Ramos (cell line): ENCODE results near the gene DCLK3.

ENCODE experiments used
- in situ Hi-C: fragments of 300-500 bp; cut with MboI; formaldehyde crosslinking; loops from one replicate; pipeline ENCODE4 v1.14.3; 2022; ENCODE audit warnings: low sequenced_read_pairs; ENCODE audit not compliant: unreplicated experiment

Gene DCLK3

DNA sequence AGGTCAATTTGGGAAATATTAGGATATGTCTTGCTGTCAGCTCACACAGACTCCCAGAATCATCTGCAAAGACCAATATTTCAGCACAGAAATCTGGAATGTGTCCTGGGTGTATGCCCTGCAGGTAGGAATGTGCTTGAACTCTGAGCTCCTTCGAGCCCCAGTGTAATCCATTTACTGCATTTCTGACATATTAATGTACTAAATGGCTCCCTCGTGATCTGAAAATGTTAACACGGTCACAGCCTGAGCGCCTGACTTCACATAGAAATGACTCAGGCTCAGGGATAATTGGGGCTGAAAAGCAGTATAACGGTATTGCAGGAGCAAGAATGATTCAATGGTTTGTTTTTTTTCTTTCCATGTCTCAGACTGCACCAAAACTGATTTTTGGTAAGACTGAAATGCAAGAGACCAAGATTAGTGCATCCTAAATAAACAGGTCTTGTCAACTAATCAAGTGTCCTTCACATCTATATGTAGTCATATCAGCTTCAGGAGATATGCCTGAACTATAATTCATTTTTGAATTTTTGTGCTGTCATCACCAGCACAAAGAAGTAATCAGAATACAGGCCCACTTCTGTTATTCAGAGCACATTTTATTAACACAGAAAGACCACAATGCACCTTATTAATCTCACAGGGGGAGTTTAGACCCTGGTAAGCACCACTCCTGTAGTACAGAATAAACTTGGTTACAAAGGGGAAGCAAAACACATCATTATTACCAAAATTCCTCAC, 49.8 kb downstream of the DCLK3 start:
- in situ Hi-C loops: no loop called here

DNA sequence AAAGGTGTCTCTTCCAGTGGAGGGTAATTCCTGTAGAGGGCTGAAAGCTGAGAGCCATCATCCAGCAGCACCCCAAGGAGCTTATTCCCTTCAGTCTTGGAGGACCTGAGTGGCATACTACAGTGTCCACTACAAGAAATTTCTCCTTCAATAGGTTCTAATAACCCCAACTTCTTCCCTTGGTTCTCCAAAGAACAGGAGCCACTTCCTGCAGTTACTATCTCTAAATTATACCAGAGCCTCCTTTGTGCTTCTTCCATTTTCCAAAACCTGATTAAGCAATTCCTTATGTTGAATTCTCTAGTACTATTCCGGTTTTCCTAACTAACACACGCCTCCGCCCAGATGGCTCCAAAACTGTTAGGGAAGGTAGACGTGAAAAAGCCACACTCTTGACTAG, 50.4 kb downstream of the DCLK3 start:
- in situ Hi-C loops: no loop called here

DNA sequence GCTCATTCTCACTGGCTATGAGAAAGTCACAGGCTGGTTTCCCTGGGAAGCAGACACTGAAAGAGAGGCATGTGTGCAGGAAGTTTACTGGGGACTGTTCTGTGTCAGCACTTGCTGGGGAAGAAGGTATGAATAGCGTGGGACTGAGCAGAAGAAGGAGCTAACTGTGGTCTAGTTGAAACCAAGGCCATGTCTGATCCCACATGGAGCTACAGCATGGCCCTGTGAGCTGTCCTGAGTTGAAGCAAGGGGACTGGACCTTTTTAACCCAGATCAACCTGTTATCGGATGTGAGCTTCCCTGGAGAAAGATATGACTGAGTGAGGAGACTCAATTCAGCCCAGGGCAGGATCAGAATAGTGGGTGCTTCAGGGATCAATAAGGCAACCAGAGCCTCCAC, 53.7 kb downstream of the DCLK3 start:
- in situ Hi-C loops: no loop called here

DNA sequence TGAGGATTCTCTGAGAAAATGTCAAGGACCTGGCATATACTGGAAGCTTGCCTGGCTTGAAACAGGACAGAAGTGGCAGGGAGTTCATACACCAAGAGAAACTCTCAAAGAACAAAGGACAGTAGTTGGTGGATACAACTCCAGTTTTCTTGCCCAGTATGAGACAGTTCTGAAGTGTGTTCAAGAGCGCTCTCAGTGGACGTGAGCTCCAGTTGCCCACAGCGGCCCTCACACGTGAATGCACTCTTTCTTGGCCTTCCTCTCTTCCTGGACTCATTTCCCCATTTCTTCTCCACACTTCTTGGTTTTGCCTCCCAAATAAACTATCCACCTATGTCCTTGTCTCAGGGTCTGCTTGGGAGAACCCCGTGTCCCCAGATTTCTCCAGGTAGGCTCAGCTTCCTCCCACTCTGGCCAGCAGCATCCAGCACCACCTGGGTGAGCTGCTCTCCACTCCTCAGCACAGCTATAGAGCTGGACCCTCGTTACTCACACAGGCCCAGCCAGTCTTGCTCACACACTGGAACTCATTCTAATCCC, 54.5 kb downstream of the DCLK3 start:
- in situ Hi-C loops: no loop called here

DNA sequence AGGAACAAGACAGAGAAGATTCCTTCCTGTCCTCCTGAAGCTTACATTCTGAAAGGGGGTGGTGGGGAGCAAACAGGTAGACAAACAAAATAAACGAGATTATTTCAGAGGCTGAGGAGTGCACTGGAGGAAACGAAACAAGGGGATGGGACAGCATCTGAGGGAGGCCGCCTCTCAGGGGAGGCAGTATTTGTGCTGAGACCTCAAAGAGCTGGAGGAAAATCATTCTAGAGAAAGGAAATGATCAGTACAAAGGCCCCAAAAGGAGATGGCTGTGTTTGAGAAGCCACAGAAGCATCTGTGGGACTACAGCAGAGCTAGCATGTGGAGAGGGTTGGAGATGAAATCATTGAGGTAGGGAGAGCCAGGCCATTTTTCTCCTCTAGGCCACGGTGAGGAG, 55.1 kb downstream of the DCLK3 start:
- in situ Hi-C loops: no loop called here

DNA sequence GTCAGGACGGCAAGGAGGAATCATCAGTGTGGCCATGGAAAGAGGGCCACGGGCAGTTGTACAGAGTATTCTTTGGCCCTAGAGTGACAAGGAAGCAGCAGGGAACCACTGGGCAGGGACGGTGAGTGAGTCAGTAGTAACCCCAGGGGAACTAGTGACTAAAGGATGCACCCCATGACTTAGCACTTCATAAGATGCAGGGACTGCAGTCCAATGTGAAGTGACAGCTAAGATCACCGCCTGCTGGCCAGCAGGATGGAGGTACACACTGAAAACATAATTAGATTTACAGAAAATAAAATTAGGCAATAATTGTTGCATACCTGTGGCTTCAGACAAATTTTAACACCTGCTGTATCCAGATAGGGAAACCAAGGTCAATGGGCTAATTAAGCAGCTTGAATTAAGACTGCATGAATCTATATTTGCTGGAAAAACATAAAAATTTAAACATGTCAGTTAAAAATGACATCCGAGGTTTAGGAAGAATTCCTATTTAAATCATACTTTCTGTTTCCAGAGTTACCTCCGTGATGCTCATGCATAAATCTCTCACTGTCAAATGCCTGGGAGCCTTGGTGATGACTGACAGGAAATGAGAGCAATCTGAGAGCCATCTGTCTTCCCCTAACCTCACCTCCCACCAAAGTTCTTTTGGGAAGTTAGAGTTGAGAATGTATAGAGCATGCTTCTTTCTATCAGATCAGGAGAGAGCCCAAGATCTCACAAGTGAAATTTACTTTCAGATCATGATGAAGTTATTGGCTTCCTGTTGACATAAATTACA, 56.5 kb downstream of the DCLK3 start:
- in situ Hi-C loops: no loop called here

DNA sequence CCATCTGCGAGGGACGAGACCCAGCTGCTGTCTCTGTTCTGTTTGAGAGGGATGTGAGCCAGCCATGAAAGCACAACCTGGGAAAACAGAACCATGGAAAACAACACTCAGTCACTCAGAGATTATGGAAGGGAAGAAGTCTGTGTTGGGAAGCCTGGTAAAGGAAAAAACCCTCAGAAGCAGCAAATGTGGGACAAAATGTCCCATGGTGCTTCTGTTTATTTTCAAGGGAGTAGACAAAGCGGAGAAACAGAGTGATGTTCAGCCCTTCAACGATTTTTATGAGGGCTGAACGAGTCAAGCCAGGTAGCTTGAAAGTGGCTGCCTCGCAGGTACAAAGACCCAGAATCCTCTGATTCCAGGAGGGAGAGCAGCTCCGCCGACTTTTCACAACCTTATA, 59.3 kb downstream of the DCLK3 start:
- in situ Hi-C loops: no loop called here

DNA sequence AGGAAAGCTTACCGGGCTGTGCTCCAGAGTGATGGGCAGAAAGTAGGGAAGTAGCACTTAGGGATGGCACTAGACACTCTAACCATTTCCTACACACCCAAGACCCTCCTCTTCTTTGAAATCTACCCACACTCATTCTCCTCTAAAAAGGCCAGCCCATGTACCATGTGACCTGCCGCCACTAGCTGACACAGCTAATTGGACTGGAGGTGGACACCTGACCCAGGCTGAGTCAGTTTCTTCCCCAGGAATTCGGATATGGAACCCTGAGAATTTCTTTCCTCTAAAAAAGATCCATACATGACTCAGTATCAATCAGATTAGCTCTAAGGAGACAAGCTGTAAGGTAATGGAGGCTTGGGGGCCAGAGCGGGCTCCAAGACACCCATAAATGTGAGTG, 60.1 kb downstream of the DCLK3 start:
- in situ Hi-C loops: no loop called here

DNA sequence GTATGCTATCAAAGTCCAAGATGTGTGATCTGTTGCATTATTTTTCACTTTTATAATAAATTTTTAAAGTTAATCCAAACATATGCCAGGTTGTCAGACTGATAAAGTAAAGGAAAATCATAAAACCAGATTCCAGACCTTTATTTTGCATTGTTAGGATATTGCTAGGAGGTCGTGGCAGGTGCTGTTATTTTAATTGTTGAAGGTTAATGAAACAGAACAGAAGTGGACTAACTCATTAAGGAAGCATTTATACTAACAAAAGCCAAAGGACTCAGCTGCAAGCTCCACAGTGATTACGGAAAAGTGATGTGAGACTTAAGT, 63.1 kb downstream of the DCLK3 start:
- in situ Hi-C loops: no loop called here

DNA sequence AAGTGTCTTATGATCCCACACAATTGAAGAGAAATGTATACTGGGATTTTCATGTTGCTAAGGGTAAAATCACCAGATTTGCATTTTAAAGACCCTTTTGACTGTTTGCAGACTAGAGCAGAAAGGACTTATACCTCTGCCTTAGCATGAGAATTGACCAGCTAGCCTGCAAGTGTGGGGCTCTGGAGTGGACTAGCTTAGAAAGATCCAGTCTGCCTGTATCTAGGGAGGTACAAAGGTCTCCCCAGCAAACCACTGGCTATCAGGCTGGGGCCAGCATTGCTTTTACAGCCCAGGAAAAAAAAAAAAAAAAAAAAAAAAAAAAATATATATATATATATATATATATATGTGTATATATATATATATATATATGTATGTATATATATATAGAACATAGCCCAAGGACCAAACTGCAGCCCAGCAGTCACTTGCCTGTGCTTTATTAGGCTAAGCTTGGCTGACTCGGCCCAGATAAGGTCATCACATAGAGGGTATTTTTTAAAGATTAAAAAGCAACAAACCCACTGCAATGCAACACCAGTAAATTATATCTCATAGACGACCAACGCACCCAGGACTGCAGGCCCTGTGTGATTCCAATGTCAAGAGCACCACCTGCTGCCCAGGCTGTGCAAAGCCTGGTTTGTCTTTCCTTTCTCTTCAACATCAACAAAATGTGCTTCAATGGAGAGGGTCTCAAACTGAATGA, 63.7 kb downstream of the DCLK3 start:
- in situ Hi-C loops: no loop called here

DNA sequence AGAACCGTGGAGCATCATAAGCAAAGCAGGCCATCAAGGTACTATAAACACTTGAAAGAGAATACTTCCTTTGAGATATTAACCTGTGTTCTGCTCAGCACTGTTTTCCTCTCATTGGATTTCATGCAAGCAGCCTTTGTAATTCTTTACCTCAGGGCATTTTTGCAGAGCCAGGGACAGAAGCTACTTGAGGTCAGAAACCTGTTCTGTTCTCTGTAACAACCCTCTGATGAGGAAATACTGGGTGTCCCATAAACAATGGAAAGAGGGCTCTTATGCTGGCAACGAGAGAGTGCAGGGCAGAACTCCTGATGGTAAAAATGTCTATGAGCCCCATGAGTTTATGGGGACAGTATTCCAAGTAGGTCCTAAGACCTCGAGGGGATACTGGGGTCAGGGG, 66.0 kb downstream of the DCLK3 start:
- in situ Hi-C loops: no loop called here

DNA sequence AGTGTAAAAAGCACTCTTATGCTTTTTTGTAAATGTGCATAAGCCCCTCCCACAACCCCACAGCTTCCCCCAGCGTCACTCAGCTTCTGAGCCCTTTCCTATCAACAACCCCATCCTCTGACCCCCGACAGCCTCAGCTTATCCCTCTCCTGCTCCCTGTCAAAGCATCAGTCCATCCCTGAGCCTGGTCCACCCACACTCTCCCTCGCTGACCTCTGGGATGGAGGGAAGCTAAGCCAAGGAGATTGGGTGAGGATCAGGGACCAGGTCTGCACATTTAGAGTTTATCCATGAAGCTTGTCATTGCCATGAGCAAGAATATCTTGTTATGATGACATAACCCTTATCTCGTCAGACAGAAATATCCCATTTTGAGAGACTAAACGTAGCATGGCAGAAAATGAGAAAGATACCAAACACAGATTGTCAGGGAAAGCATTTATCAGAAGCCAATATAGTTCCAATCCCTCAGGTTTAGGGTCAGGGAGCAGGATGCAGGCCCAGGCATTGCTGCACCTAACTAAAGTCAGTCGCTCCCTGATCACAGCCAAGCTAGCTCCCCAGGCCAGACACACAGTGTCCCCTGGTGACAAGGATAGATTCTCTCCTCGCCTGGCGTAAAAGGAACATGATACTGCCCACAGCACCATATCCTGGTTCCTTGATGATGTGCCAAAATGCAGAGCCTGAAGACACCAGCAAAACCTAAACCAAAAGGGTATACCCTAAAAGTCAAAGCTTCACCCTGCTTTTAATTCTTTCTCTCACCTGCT, 66.9 kb downstream of the DCLK3 start:
- in situ Hi-C loops: no loop called here

DNA sequence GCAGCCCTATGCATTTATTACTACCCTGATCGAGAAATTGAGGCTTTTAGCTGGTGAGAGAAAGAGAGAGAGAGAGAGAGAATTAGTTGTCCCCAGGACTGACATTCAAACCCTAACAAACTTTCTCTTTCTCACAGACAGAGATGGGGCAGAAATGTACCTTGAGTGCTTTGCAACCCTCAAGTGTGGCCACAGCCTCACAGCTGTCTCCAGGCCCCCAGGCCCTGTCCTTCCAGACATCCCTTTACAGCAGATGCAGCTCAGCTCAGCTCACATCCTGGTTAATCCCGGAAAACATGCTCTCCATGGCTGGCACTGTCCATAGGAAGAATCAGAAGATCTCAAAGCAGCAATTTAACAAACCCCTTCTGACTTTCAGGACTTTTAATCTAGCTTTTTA, 67.6 kb downstream of the DCLK3 start:
- in situ Hi-C loops: no loop called here

DNA sequence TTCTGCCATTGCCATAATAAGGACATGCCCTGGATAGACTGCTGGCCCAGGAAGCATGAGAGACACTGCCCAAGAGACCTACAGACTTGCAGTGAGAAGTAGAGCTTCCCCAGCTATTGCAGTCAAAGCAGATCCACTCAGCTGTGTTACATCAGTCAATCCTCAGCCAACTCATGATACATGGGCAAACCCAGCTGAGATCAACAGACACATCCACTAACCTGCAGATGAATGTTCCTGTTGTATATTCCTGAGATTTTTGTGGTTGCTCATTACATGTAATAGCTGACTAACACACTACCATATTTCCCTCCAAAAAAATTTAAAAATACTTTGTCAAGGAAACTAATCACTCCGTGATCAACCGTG, 68.6 kb downstream of the DCLK3 start:
- in situ Hi-C loops: no loop called here

DNA sequence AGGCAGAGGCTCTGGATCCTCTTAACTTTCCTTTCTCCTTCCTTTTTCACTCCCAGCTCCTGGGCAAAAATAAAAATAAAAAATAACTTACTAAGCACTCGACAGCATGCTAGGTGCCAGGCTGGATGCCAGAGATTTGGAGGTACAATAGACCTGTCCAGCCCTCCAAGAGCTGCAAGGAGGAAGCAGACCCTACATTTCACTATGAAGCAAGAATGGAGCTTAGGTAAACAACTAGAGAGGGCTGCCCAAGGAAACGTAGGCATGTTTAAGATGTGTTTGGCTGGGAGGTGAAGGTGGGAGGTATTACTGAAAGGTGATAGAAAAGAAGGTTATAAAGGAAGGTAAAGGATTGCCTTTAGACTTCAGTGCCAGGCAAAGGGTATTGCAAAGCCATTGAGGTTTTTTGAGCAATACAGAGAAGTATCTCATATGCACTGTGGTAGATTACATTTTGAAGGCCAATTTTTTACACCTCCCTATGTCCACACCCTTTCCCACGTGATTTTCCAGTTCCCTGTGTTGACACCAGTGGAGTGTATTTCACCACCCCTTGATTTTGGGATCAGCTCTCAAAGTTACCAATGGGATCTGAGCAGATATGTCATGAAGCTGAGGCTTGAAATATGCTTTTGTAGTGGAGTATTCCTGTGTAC, 69.1 kb downstream of the DCLK3 start:
- in situ Hi-C loops: no loop called here

DNA sequence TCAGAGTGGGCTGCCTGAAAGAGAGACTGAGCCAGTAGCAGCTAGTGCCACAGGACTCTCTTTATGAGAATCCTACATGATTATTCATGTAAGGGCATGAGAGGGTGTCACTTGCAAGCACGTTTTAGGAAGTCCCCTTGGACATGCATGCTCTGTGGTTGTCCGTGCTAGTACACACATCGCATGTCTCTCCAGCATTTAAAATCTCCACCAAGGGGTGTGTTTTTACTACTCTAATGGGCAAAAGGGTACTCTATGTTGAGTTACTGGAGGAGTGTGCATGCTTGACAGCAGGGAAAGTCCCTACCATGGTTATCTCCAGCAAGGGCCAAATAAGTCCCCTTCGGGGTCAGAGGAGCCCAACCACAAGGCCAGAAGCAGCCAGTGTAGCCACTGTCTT, 70.7 kb downstream of the DCLK3 start:
- in situ Hi-C loops: no loop called here

DNA sequence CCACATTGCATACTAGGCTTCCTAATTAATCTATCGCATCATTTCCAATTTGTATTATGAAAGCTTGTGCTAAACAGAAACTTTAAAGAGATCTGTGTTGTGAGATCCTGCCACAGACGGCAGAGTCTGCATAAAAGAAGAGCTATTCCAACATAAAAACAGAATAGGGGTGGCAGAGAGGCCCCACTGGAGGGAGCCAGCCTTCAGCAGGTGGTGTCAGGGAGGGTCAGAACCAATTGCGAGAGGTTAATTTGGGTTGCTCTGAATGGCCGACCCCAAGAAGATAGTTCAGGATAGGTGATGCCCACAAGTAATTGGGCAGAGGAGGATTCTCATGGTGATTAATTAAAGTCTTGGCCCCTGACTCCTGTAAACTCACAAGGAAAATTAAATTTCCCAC, 74.8 kb downstream of the DCLK3 start:
- in situ Hi-C loops: no loop called here

DNA sequence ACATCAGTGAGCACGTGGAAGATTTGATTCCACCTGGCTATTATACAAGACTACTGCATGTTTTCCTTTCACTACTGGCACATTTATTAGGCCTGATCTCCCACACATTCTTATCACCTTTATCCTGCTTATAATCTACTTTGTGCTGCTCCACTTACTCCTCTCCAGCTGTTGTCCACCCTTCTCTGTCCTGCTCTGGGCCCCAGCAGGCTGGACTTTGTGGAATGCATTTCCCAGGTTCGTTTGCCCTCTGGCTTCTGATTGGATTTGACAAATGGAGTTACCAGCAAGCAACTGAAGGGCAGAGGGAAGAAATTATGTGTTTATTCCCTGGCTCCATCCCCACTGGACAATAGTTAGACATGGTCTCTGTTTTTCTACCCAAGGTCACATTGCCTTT, 75.5 kb downstream of the DCLK3 start:
- in situ Hi-C loops: no loop called here

DNA sequence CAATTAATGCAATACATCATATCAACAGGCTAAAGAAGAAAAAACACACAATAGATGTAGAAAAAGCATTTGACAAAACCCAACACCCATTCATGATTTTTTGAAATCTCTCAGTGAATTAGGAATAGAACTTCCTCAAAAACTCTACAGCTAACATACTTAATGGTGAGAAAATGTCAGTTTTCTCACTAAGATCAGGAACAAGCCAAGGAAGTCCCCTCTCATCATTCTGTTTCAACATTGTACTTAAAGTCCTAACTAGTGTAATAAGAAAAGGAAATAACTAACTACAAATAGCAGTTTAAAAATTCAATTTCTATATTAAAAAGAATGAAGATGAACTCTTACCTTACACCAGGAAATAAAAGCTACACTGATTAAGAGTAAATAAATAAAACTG, 77.8 kb downstream of the DCLK3 start:
- in situ Hi-C loops: no loop called here

DNA sequence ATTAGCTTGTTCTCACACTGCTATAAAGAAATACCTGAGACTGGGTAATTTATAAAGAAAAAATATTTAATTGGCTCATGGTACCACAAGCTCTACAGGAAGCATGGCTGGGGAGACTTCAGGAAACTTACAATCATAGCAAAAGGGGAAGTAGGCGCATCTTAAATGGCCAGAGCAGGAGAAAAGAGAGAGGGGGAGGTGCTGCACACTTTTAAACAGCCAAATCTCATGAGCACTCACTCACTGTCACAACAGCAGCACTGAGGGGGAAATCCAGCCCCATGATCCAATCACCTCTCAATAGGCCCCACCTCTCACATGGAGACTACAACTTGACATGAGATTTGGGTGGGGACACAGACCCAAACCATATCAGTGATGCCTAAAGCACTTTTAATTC, 82.5 kb downstream of the DCLK3 start:
- in situ Hi-C loops: no loop called here
